Activated T-helper 2 cell treated with anti-CD3 and anti-CD28 coated beads, Interferon-gamma antibody, Interleukin-2, Interleukin-4, amounts not matched to agents 10 μg/mL and 5 μg/mL and 100 μg/mL, durations not matched to agents 14 hours and 24 hours and 36 hours (primary cell): ENCODE measurements around the gene PDE8B. TPM values are rescaled to one million over a fixed set of nuclear protein-coding genes. Genes with fewer than 3 reads are reported as not detected.
"Not testable (repeated sequence)": the region's sequence is repeated elsewhere in the genome, so short reads cannot be mapped to it uniquely, and the experiment has no call there.

Experiments used
- DNase-seq: peaks from one replicate; pipeline ENCODE4 v3.0.0; 2021; ENCODE audit warnings: low spot score
- H3K27ac Mint-ChIP-seq: one replicate; pipeline ENCODE4 v1.8.0; 2021; ENCODE audit warnings: mixed read lengths
- H3K27me3 Mint-ChIP-seq: one replicate; pipeline ENCODE4 v1.8.0; 2021; ENCODE audit warnings: low read depth, mixed read lengths
- H3K36me3 Mint-ChIP-seq: one replicate; pipeline ENCODE4 v1.8.0; 2021; ENCODE audit warnings: low read depth, mixed read lengths
- H3K4me1 Mint-ChIP-seq: one replicate; pipeline ENCODE4 v1.8.0; 2021; ENCODE audit warnings: low read depth, mixed read lengths
- H3K4me3 Mint-ChIP-seq: one replicate; pipeline ENCODE4 v1.8.0; 2021; ENCODE audit warnings: low read depth, mild to moderate bottlenecking, moderate library complexity, mixed read lengths
- H3K9me3 Mint-ChIP-seq: one replicate; pipeline ENCODE4 v1.8.0; 2021; ENCODE audit warnings: mixed read lengths
- intact Hi-C: fragments of 100-400 bp; cut with micrococcal nuclease; formaldehyde crosslinking; loops from one replicate; pipeline ENCODE4 v1.15.1; 2023
- total RNA-seq: library from RNA; stranded (reverse); gene quantifications from 2 replicates; pipeline ENCODE4 v1.2.3, GENCODE V29; 2022

The PDE8B gene
- total RNA-seq, 1 donor from 2014 or later: 0.05 TPM

- H3K27me3 Mint-ChIP-seq, DNase-seq, H3K36me3 Mint-ChIP-seq, intact Hi-C loops, H3K4me3 Mint-ChIP-seq, H3K27ac Mint-ChIP-seq: not testable (repeated sequence)
- Mint-ChIP-seq H3K9me3 (peaks cover 27% of the 10 kb centered on the region), H3K4me1 (peaks cover 34% of the 10 kb centered on the region)
Observed at GRCh38 chr5:77383336-77383735, 172.9 kb downstream of the PDE8B start.

GRCh38 chr5:77386340-77386739 lies 175.9 kb downstream of the PDE8B start:
- intact Hi-C loops, H3K4me1 Mint-ChIP-seq, H3K4me3 Mint-ChIP-seq, H3K36me3 Mint-ChIP-seq, H3K27ac Mint-ChIP-seq, DNase-seq, H3K27me3 Mint-ChIP-seq: not testable (repeated sequence)
- peaks cover 23% of the 10 kb centered on the region for H3K9me3 Mint-ChIP-seq

- no peak for DNase-seq
- Mint-ChIP-seq H3K27me3 (peaks cover 2% of the 10 kb centered on the region), H3K4me3 (no peak overlapping the region), H3K9me3 (peaks cover 23% of the 10 kb centered on the region), H3K27ac (no peak overlapping the region), H3K36me3 (peaks cover 5% of the 10 kb centered on the region), H3K4me1 (no peaks in the 10 kb centered on the region)
- intact Hi-C loops: no loop called here
Observed at GRCh38 chr5:77389746-77390145, 179.3 kb downstream of the PDE8B start.

- H3K9me3 Mint-ChIP-seq: peaks cover 20% of the 10 kb centered on the region
- H3K27ac Mint-ChIP-seq: no peak overlapping the region
- intact Hi-C loops: no loop called here
- H3K36me3 Mint-ChIP-seq: peaks cover 3% of the 10 kb centered on the region
- DNase-seq: no peak
- H3K27me3 Mint-ChIP-seq: peaks cover 2% of the 10 kb centered on the region
- no peak overlapping the region for H3K4me3 Mint-ChIP-seq
- H3K4me1 Mint-ChIP-seq: no peaks in the 10 kb centered on the region
Observed at GRCh38 chr5:77390221-77390620, 179.7 kb downstream of the PDE8B start.

GRCh38 chr5:77390795-77391194 lies 180.3 kb downstream of the PDE8B start:
- H3K4me3 Mint-ChIP-seq: no peak overlapping the region
- intact Hi-C loops: no loop called here
- DNase-seq: no peak
- peaks cover 2% of the 10 kb centered on the region for H3K27me3 Mint-ChIP-seq
- no peak overlapping the region for H3K27ac Mint-ChIP-seq
- no peaks in the 10 kb centered on the region for H3K36me3 Mint-ChIP-seq
- H3K9me3 Mint-ChIP-seq: peaks cover 16% of the 10 kb centered on the region
- peaks cover under 1% of the 10 kb centered on the region for H3K4me1 Mint-ChIP-seq

GRCh38 chr5:77391240-77391765 lies 180.8 kb downstream of the PDE8B start:
- H3K4me1 Mint-ChIP-seq: peaks cover 6% of the 10 kb centered on the region
- intact Hi-C loops: no loop called here
- H3K27me3 Mint-ChIP-seq: peaks cover 2% of the 10 kb centered on the region

GRCh38 chr5:77394064-77394715 lies 183.7 kb downstream of the PDE8B start:
- DNase-seq: no peak
- Mint-ChIP-seq H3K27me3 (no peaks in the 10 kb centered on the region), H3K36me3 (no peaks in the 10 kb centered on the region), H3K4me3 (no peak overlapping the region), H3K9me3 (no peaks in the 10 kb centered on the region), H3K27ac (no peak overlapping the region), H3K4me1 (peaks cover 9% of the 10 kb centered on the region)
- intact Hi-C loops: no loop called here

More at GRCh38 chr5:77391240-77391765, 180.8 kb downstream of the PDE8B start:
- H3K4me3 Mint-ChIP-seq: no peak overlapping the region
- no peak for DNase-seq
- no peak overlapping the region for H3K27ac Mint-ChIP-seq
- H3K36me3 Mint-ChIP-seq: no peaks in the 10 kb centered on the region
- H3K9me3 Mint-ChIP-seq: peaks cover 12% of the 10 kb centered on the region

- no peaks in the 10 kb centered on the region for H3K36me3 Mint-ChIP-seq
- no peak for DNase-seq
- intact Hi-C loops: no loop called here
- H3K4me1 Mint-ChIP-seq: peaks cover 9% of the 10 kb centered on the region
- H3K9me3 Mint-ChIP-seq: no peaks in the 10 kb centered on the region
- H3K4me3 Mint-ChIP-seq: no peak overlapping the region
- peaks cover 9% of the 10 kb centered on the region for H3K27me3 Mint-ChIP-seq
- no peak overlapping the region for H3K27ac Mint-ChIP-seq
Observed at GRCh38 chr5:77396017-77396416, 185.5 kb downstream of the PDE8B start.

- Mint-ChIP-seq H3K4me1 (peaks cover 9% of the 10 kb centered on the region), H3K36me3 (no peaks in the 10 kb centered on the region), H3K27me3 (peaks cover 10% of the 10 kb centered on the region), H3K27ac (no peak overlapping the region), H3K9me3 (no peaks in the 10 kb centered on the region), H3K4me3 (no peak overlapping the region)
- no peak for DNase-seq
- intact Hi-C loops: loop anchor here (1.0 kb wide), 1 partner anchor 41 kb away; no protein-coding TSS in a partner anchor
Observed at GRCh38 chr5:77397686-77398292, 187.3 kb downstream of the PDE8B start.

GRCh38 chr5:77398458-77398857 lies 188.0 kb downstream of the PDE8B start:
- Mint-ChIP-seq H3K9me3 (no peaks in the 10 kb centered on the region), H3K36me3 (no peaks in the 10 kb centered on the region), H3K27me3 (peaks cover 10% of the 10 kb centered on the region), H3K4me1 (peaks cover 9% of the 10 kb centered on the region), H3K4me3 (no peak overlapping the region), H3K27ac (no peak overlapping the region)
- DNase-seq: no peak
- intact Hi-C loops: no loop called here

GRCh38 chr5:77398896-77399295 lies 188.4 kb downstream of the PDE8B start:
- peaks cover 10% of the 10 kb centered on the region for H3K27me3 Mint-ChIP-seq
- H3K4me3 Mint-ChIP-seq: no peak overlapping the region
- DNase-seq: no peak
- intact Hi-C loops: no loop called here
- no peaks in the 10 kb centered on the region for H3K36me3 Mint-ChIP-seq
- H3K4me1 Mint-ChIP-seq: peaks cover 9% of the 10 kb centered on the region
- no peak overlapping the region for H3K27ac Mint-ChIP-seq
- H3K9me3 Mint-ChIP-seq: no peaks in the 10 kb centered on the region

GRCh38 chr5:77400645-77401044 lies 190.2 kb downstream of the PDE8B start:
- Mint-ChIP-seq H3K27ac (no peak overlapping the region), H3K27me3 (peaks cover 14% of the 10 kb centered on the region), H3K4me3 (no peak overlapping the region), H3K9me3 (no peaks in the 10 kb centered on the region), H3K4me1 (peaks cover 9% of the 10 kb centered on the region), H3K36me3 (no peaks in the 10 kb centered on the region)
- DNase-seq: no peak
- intact Hi-C loops: no loop called here

GRCh38 chr5:77402796-77403195 lies 192.3 kb downstream of the PDE8B start:
- Mint-ChIP-seq H3K27me3 (peaks cover 17% of the 10 kb centered on the region), H3K9me3 (no peaks in the 10 kb centered on the region), H3K4me1 (peaks cover 2% of the 10 kb centered on the region), H3K27ac (no peak overlapping the region), H3K4me3 (no peak overlapping the region), H3K36me3 (no peaks in the 10 kb centered on the region)
- DNase-seq: no peak
- intact Hi-C loops: no loop called here
